RWPE2 (cell line): Measurements from ENCODE around the gene ZSCAN5C.
"Not testable (repeated sequence)": the region's sequence is repeated elsewhere in the genome, so short reads cannot be mapped to it uniquely, and the experiment has no call there.

Experiments used
- ATAC-seq: fragments of 200-7000 bp; cut with Tn5 transposase; 3 replicates; pipeline ENCODE4 v1.9.1; 2021; ENCODE audit warnings: low read depth
- DNase-seq: peaks from one replicate; pipeline ENCODE4 v3.0.0-alpha.2; 2020; ENCODE audit warnings: low spot score
- H3K27ac ChIP-seq: fragments of 450-650 bp; 2 replicates; pipeline ENCODE4 v1.5.1; 2017; ENCODE audit warnings: mild to moderate bottlenecking; ENCODE audit not compliant: poor library complexity, severe bottlenecking
- H3K27me3 ChIP-seq: fragments of 250-450 bp; sonication (Bioruptor Pico); 2 replicates; pipeline ENCODE4 v1.5.1; 2021; ENCODE audit warnings: mild to moderate bottlenecking, moderate library complexity; ENCODE audit not compliant: insufficient read depth, poor library complexity, severe bottlenecking
- H3K36me3 ChIP-seq: fragments of 250-450 bp; sonication (Bioruptor Pico); 2 replicates; pipeline ENCODE4 v1.5.1; 2020; ENCODE audit warnings: low read depth, mild to moderate bottlenecking, moderate library complexity
- H3K4me1 ChIP-seq: fragments of 250-450 bp; sonication (Bioruptor Pico); 2 replicates; pipeline ENCODE4 v1.5.1; 2021; ENCODE audit warnings: mild to moderate bottlenecking, moderate library complexity; ENCODE audit not compliant: insufficient read depth, poor library complexity, severe bottlenecking
- H3K4me3 ChIP-seq: fragments of 250-450 bp; sonication (Bioruptor Pico); 2 replicates; pipeline ENCODE4 v1.5.1; 2021; ENCODE audit warnings: mild to moderate bottlenecking, moderate library complexity; ENCODE audit not compliant: severe bottlenecking
- H3K9me3 ChIP-seq: fragments of 250-450 bp; sonication (Bioruptor Pico); 2 replicates; pipeline ENCODE4 v1.5.1; 2021; ENCODE audit warnings: mild to moderate bottlenecking, moderate library complexity; ENCODE audit not compliant: severe bottlenecking
- TF ChIP-seq, protein P1 (sequence below): fragments of 450-650 bp; IDR thresholded peaks from one replicate; pipeline ENCODE4 v1.5.1; 2017; ENCODE audit warnings: mild to moderate bottlenecking, moderate library complexity; ENCODE audit not compliant: poor library complexity, severe bottlenecking

Gene ZSCAN5C

DNA sequence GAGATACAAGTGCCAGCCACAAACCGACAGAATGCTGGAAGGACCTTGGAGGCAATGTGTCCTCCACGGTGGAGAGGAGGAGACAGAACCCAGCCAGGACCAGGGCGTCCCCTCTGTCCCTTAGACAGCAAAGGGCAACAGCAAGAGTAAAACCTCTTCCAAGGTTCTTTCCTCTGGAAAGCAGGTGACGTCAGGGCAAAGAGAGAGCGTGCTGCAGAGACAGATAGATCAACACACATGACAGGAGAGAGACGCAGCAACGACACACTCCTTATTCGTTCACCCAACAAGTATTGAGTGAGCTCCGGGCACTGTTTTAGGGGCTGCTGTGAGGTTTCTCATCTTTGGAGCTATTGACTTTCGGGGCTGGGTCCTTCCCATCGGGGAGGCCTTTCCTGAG, 27.5 kb upstream of the ZSCAN5C start:
- H3K4me1 ChIP-seq = peaks cover 5% of the 10 kb centered on the region
- H3K36me3 ChIP-seq = no peaks in the 10 kb centered on the region
- TF ChIP-seq, protein P1, sequence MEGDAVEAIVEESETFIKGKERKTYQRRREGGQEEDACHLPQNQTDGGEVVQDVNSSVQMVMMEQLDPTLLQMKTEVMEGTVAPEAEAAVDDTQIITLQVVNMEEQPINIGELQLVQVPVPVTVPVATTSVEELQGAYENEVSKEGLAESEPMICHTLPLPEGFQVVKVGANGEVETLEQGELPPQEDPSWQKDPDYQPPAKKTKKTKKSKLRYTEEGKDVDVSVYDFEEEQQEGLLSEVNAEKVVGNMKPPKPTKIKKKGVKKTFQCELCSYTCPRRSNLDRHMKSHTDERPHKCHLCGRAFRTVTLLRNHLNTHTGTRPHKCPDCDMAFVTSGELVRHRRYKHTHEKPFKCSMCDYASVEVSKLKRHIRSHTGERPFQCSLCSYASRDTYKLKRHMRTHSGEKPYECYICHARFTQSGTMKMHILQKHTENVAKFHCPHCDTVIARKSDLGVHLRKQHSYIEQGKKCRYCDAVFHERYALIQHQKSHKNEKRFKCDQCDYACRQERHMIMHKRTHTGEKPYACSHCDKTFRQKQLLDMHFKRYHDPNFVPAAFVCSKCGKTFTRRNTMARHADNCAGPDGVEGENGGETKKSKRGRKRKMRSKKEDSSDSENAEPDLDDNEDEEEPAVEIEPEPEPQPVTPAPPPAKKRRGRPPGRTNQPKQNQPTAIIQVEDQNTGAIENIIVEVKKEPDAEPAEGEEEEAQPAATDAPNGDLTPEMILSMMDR = no peak
- DNase-seq = no peak
- H3K27me3 ChIP-seq = no peaks in the 10 kb centered on the region
- no peak overlapping the region for H3K4me3 ChIP-seq
- no peaks in the 10 kb centered on the region for H3K9me3 ChIP-seq
- H3K27ac ChIP-seq = no peak overlapping the region
- no peak for ATAC-seq

DNA sequence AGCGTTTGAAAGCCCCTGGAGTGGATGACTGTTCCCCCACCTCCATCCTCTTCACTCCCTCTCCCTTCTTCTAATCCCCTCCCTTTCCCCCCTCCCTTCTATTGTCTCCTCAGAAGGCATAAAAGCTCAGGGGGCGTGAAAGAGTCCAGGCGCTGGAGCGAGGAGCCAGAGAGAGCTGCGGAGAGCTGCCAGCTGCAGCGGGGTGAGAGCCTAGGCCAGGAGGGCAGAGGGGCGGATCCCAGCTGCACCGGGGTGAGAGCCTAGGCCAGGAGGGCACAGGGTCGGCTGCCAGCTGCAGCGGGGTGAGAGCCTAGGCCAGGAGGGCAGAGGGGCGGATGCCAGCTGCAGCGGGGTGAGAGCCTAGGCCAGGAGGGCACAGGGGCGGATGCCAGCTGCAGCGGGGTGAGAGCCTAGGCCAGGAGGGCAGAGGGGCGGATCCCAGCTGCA, 26.2 kb upstream of the ZSCAN5C start, which contains the start of gene GALP:
TSS of gene GALP (plus strand) at position 148 of the 447 bp plus-strand sequence. CDS start 1,101 bp downstream, outside the sequence.
- not testable (repeated sequence) for H3K9me3 ChIP-seq, H3K4me3 ChIP-seq, H3K36me3 ChIP-seq, H3K4me1 ChIP-seq, DNase-seq, ATAC-seq, H3K27ac ChIP-seq, H3K27me3 ChIP-seq

- H3K27ac ChIP-seq, H3K36me3 ChIP-seq, H3K4me3 ChIP-seq, ATAC-seq, DNase-seq, H3K4me1 ChIP-seq, H3K9me3 ChIP-seq, H3K27me3 ChIP-seq: not testable (repeated sequence)
These were observed 25.8 kb upstream of the ZSCAN5C start for GRCh38 chr19:56176310-56176709.

DNA sequence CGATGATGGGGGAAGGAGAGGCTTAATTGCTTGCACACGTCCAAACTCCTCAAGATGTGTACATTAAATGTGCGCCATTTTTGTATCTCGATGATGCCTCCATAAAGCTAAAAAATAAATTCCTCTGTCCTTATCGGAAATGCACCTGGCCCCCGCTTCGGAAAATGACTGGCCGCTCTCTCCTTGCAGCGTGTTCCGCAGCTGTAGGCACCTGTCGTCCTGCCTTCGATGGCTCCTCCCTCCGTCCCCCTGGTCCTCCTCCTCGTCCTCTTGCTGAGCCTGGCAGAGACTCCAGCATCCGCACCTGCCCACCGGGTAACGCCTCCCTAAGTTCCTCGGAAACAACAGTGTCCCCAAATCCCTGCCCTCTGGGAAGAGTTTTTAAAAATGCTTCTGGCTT, 25.2 kb upstream of the ZSCAN5C start:
- no peaks in the 10 kb centered on the region for H3K4me1 ChIP-seq
- no peak overlapping the region for H3K4me3 ChIP-seq
- H3K9me3 ChIP-seq = no peaks in the 10 kb centered on the region
- H3K36me3 ChIP-seq = no peaks in the 10 kb centered on the region
- DNase-seq = no peak
- no peaks in the 10 kb centered on the region for H3K27me3 ChIP-seq
- TF ChIP-seq, protein P1 = no peak
- H3K27ac ChIP-seq = no peak overlapping the region
- ATAC-seq = no peak

- no peaks in the 10 kb centered on the region for H3K36me3 ChIP-seq
- H3K9me3 ChIP-seq = no peaks in the 10 kb centered on the region
- no peak overlapping the region for H3K27ac ChIP-seq
- DNase-seq (no peak), ATAC-seq (no peak)
- H3K27me3 ChIP-seq = no peaks in the 10 kb centered on the region
- TF ChIP-seq, protein P1 = no peak
- H3K4me1 ChIP-seq = no peaks in the 10 kb centered on the region
- H3K4me3 ChIP-seq = no peak overlapping the region
These were observed 24.4 kb upstream of the ZSCAN5C start for GRCh38 chr19:56177564-56178243.

GRCh38 chr19:56189785-56190184, 12.3 kb upstream of the ZSCAN5C start:
- Histone ChIP-seq H3K27me3 (no peaks in the 10 kb centered on the region), H3K27ac (no peak overlapping the region), H3K9me3 (no peaks in the 10 kb centered on the region), H3K4me1 (no peaks in the 10 kb centered on the region), H3K4me3 (no peak overlapping the region), H3K36me3 (no peaks in the 10 kb centered on the region)
- TF ChIP-seq, protein P1 = no peak
- no peak for ATAC-seq
- no peak for DNase-seq
